ENCODE results near the gene TTC5. TPM values are rescaled to one million over a fixed set of nuclear protein-coding genes. Genes with fewer than 3 reads are reported as not detected.
"Not testable (repeated sequence)": the region's sequence is repeated elsewhere in the genome, so short reads cannot be mapped to it uniquely, and the experiment has no call there.

The TTC5 gene
- total RNA-seq, 1 donor from 2014 or later: 30.4 TPM

DNA sequence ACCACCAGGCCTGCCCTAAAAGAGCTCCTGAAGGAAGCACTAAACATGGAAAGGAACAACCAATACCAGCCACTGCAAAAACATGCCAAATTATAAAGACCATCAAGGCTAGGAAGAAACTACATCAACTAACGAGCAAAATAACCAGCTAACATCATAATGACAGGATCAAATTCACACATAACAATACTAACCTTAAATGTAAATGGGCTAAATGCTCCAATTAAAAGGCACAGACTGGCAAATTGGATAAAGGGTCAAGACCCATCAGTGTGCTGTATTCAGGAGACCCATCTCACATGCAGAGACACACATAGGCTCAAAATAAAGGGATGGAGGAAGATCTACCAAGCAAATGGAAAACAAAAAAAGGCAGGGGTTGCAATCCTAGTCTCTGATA lies 23.8 kb downstream of the TTC5 start:
- H3K27ac Mint-ChIP-seq; intact Hi-C loops (cut with micrococcal nuclease); H3K4me3 Mint-ChIP-seq (ENCODE audit: low read depth); H3K4me1 Mint-ChIP-seq (ENCODE audit: low read depth); H3K27me3 Mint-ChIP-seq (ENCODE audit: low read depth); DNase-seq (ENCODE audit: low spot score): not testable (repeated sequence)
- Mint-ChIP-seq H3K9me3 (peaks cover 10% of the 10 kb centered on the region), H3K36me3 (ENCODE audit: low read depth) (peaks cover 72% of the 10 kb centered on the region)

DNA sequence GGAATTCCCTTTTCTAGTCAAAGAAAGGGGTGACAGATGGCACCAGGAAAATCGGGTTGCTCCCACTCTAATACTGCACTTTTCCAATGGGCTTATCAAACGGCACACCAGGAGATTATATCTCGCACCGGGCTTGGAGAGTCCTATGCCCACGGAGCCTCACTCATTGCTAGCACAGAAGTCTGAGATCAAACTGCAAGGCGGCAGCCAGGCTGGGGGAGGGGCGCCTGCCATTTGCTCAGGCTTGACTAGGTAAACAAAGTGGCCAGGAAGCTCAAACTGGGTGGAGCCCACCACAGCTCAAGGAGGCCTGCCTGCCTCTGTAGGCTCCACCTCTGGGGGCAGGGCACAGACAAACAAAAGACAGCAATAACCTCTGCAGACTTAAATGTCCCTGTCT lies 25.5 kb downstream of the TTC5 start:
- H3K27me3 Mint-ChIP-seq (ENCODE audit: low read depth); DNase-seq (ENCODE audit: low spot score); H3K4me1 Mint-ChIP-seq (ENCODE audit: low read depth); intact Hi-C loops (cut with micrococcal nuclease); H3K4me3 Mint-ChIP-seq (ENCODE audit: low read depth); H3K27ac Mint-ChIP-seq: not testable (repeated sequence)
- Mint-ChIP-seq H3K36me3 (ENCODE audit: low read depth) (peaks cover 58% of the 10 kb centered on the region), H3K9me3 (peaks cover 15% of the 10 kb centered on the region)

DNA sequence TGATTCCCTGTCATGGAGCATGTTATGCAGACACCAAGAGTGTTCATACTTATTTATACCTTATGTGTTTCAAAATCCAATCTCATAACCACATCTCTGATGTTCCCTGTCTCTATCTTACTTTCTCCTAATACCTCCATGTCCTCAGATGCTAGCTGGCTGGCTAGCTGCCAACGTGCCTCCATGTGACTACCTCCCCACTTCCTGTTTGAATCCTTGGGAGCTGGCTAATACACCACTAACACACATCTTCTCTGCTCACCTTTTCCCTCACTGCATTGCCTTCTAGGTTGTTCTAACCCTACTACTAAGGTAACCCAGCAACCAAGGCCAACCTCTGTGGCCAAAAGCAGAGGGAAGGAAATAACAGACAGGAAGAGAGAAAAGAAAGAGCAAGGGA lies 27.3 kb downstream of the TTC5 start:
- DNase-seq (ENCODE audit: low spot score): no peak
- Mint-ChIP-seq H3K36me3 (ENCODE audit: low read depth) (peaks cover 44% of the 10 kb centered on the region), H3K9me3 (peaks cover 33% of the 10 kb centered on the region)

DNA sequence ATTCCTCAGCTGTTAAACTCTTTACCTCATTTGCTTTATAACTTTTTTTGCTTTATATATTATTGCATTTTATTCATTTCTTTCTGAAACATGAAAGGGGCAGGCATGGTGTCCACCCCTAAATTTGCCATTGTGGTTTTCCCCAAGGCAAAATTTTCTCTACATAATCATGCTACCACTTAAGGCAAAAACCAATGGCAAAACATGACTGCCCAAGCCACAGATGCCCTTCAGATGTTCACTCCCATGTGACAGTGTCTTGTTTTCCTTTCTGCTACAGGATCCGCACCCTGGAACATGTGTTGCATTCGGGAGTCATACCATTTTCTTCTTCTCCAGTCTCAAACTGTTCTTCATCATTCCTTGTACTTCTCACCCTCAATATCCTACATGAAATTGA lies 28.3 kb downstream of the TTC5 start:
- no peak overlapping the region for H3K27ac Mint-ChIP-seq
- H3K36me3 Mint-ChIP-seq (ENCODE audit: low read depth): peaks cover 35% of the 10 kb centered on the region
- H3K4me3 Mint-ChIP-seq (ENCODE audit: low read depth): no peak overlapping the region

More for the DNA sequence above, 27.3 kb downstream of the TTC5 start:
- H3K27me3 Mint-ChIP-seq (ENCODE audit: low read depth): no peaks in the 10 kb centered on the region
- no peaks in the 10 kb centered on the region for H3K4me1 Mint-ChIP-seq (ENCODE audit: low read depth)
- intact Hi-C loops (cut with micrococcal nuclease): no loop called here
- H3K27ac Mint-ChIP-seq: no peak overlapping the region
- H3K4me3 Mint-ChIP-seq (ENCODE audit: low read depth): no peak overlapping the region

DNA sequence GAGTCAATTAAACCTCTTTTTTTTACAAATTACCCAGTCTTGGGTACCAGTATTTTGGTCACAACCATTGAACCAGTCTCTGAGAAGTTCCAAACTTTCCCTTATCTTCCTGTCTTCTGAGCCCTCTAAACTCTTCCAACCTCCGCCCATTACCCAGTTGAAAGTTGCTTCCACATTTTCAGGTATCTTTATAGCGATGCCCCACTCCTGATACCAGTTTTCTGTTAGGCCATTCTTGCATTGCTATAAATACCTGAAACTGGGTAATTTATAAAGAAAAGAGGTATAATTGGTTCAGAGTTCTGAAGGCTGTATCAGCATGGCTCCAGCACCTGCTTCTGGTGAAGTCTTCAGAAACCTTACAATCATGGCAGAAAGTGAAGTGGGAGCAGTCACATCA lies 31.7 kb downstream of the TTC5 start:
- intact Hi-C loops (cut with micrococcal nuclease): no loop called here
- H3K4me3 Mint-ChIP-seq (ENCODE audit: low read depth): no peak overlapping the region

More for the DNA sequence above, 28.3 kb downstream of the TTC5 start:
- H3K4me1 Mint-ChIP-seq (ENCODE audit: low read depth): no peaks in the 10 kb centered on the region
- no peaks in the 10 kb centered on the region for H3K27me3 Mint-ChIP-seq (ENCODE audit: low read depth)
- peaks cover 42% of the 10 kb centered on the region for H3K9me3 Mint-ChIP-seq
- no peak for DNase-seq (ENCODE audit: low spot score)
- intact Hi-C loops (cut with micrococcal nuclease): no loop called here

DNA sequence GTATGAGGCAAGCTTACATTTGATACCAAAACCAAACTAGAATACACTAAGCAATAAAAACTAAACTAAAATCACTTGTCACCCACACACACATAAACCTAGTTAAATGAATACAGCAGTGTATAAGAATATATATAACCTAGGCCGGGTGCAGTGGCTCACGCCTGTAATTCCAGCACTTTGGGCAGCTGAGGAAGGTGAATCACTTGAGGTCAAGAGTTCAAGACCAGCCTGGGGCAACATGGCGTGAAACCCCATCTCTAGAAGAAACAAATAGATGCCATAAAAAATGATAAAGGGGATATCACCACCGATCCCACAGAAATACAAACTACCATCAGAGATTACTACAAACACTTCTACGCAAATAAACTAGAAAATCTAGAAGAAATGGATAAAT lies 41.4 kb downstream of the TTC5 start:
- not testable (repeated sequence) for H3K4me1 Mint-ChIP-seq (ENCODE audit: low read depth); DNase-seq (ENCODE audit: low spot score); H3K36me3 Mint-ChIP-seq (ENCODE audit: low read depth)

More for the DNA sequence above, 31.7 kb downstream of the TTC5 start:
- Mint-ChIP-seq H3K9me3 (peaks cover 48% of the 10 kb centered on the region), H3K36me3 (ENCODE audit: low read depth) (peaks cover 10% of the 10 kb centered on the region), H3K27ac (no peak overlapping the region), H3K27me3 (ENCODE audit: low read depth) (no peaks in the 10 kb centered on the region), H3K4me1 (ENCODE audit: low read depth) (no peaks in the 10 kb centered on the region)
- no peak for DNase-seq (ENCODE audit: low spot score)

DNA sequence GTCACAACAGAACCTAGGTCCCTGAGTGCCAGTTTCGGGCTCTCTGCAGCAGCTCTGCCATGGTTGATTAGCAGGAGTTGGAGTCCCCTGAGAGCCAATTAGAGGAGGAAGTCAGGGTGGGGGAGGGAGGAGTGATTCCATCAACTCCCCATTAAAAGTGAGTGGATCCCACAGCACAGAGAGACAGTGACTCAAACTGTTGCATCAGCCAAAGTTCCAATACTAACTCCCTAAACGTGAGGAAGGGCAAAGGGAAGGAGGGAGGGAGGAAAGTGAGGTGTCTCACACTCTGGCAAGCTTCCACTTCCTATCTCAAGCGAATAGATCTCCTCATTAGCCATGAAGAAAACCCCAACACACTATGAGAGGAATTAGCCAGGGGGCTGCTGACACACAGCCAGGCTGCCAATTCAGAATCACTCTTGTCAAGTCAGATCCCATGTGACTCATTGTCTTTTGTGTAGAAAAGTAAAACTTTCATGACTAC lies 43.1 kb downstream of the TTC5 start:
- Mint-ChIP-seq H3K4me1 (ENCODE audit: low read depth) (no peaks in the 10 kb centered on the region), H3K4me3 (ENCODE audit: low read depth) (no peak overlapping the region), H3K27me3 (ENCODE audit: low read depth) (no peaks in the 10 kb centered on the region), H3K36me3 (ENCODE audit: low read depth) (no peaks in the 10 kb centered on the region), H3K9me3 (no peaks in the 10 kb centered on the region), H3K27ac (no peak overlapping the region)
- intact Hi-C loops (cut with micrococcal nuclease): no loop called here
- DNase-seq (ENCODE audit: low spot score): no peak

More for the DNA sequence above, 41.4 kb downstream of the TTC5 start:
- intact Hi-C loops (cut with micrococcal nuclease); H3K27ac Mint-ChIP-seq; H3K9me3 Mint-ChIP-seq; H3K4me3 Mint-ChIP-seq (ENCODE audit: low read depth); H3K27me3 Mint-ChIP-seq (ENCODE audit: low read depth): not testable (repeated sequence)

DNA sequence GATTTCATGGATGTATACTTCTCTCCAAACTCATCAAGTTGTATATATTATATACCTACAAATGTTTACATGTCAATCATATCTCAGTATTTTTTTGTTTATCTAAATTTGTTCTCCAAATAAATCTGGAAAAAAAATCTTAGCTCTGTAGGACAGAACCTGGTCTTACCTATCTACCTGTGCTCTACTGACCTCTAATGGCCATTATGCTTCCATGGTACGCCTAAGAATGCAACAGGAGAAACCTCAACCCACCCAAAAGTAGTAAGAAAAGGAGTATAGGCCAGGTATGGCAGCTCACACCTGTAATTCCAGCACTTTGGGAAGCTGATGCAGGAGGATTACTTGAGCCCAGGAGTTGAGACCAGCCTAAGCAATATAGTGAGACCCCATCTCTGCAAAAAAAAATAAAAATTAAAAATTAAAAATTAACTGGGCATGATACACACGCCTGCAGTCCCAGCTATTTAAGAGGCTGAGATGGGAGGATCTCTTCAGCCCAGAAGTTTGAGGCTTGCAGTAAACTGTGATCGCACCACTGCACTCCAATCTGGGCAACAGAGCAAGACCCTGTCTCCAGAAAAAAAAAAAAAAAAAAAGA lies 58.0 kb downstream of the TTC5 start:
- H3K4me3 Mint-ChIP-seq (ENCODE audit: low read depth): no peak overlapping the region
- intact Hi-C loops (cut with micrococcal nuclease): no loop called here
- no peak overlapping the region for H3K27ac Mint-ChIP-seq
- H3K36me3 Mint-ChIP-seq (ENCODE audit: low read depth): no peaks in the 10 kb centered on the region
- H3K27me3 Mint-ChIP-seq (ENCODE audit: low read depth): no peaks in the 10 kb centered on the region
- H3K9me3 Mint-ChIP-seq: peaks cover 5% of the 10 kb centered on the region
- no peaks in the 10 kb centered on the region for H3K4me1 Mint-ChIP-seq (ENCODE audit: low read depth)
- no peak for DNase-seq (ENCODE audit: low spot score)

Other genes with a start within 250 kb of the TTC5 start
- not detected in 2 replicates for gene OR4L1, start 245.9 kb downstream of the TTC5 start, total RNA-seq
- not detected in 2 replicates for gene OR4K17, start 195.2 kb downstream of the TTC5 start, total RNA-seq
- not detected in 2 replicates for gene OR4N5, start 167.1 kb downstream of the TTC5 start, total RNA-seq
- gene OR11G2, start 115.1 kb downstream of the TTC5 start, total RNA-seq: not detected in 2 replicates
- not detected in 2 replicates for gene OR11H6, start 82.2 kb downstream of the TTC5 start, total RNA-seq
- gene OR11H7, start 77.0 kb downstream of the TTC5 start, total RNA-seq: not detected in 2 replicates
- not detected in 2 replicates for gene OR11H4, start 66.7 kb downstream of the TTC5 start, total RNA-seq
- gene CCNB1IP1, start 27.3 kb upstream of the TTC5 start, total RNA-seq: 44.0 and 46.8 TPM in 2 replicates
- 31.2 and 31.5 TPM in 2 replicates for gene PARP2, start 37.7 kb upstream of the TTC5 start, total RNA-seq
- gene TEP1, start 107.5 kb upstream of the TTC5 start, total RNA-seq: 32.7 and 33.6 TPM in 2 replicates
- gene KLHL33, start 130.2 kb upstream of the TTC5 start, total RNA-seq: 0.07 TPM in 1 of 2 replicates, not detected in the other
- gene OSGEP, start 148.9 kb upstream of the TTC5 start, total RNA-seq: 66.0 and 66.5 TPM in 2 replicates
- gene APEX1, start 149.3 kb upstream of the TTC5 start, total RNA-seq: 217 and 228 TPM in 2 replicates
- gene PIP4P1, start 155.5 kb upstream of the TTC5 start, total RNA-seq: 28.2 and 33.7 TPM in 2 replicates
- gene PNP, start 163.5 kb upstream of the TTC5 start, total RNA-seq: 133 and 137 TPM in 2 replicates
- 0.16 and 0.21 TPM in 2 replicates for gene RNASE10, start 199.6 kb upstream of the TTC5 start, total RNA-seq

Data from activated T-helper 2 cell treated with anti-CD3 and anti-CD28 coated beads, Interferon-gamma antibody, Interleukin-2, Interleukin-4, amounts not matched to agents 10 μg/mL and 5 μg/mL and 100 μg/mL, durations not matched to agents 14 hours and 24 hours and 36 hours (primary cell).